NCI-H345 (cell line): ENCODE data around the gene ACAA1.
A peak's percentile ranks its signal among the peaks of the same experiment; 100 is the strongest.
"Not testable (repeated sequence)": the region's sequence is repeated elsewhere in the genome, so short reads cannot be mapped to it uniquely, and the experiment has no call there.

Source experiments
- DNase-seq: peaks from one replicate; lab custom pipeline; 2025; lab: John Stamatoyannopoulos, UW

Gene ACAA1, protein sequence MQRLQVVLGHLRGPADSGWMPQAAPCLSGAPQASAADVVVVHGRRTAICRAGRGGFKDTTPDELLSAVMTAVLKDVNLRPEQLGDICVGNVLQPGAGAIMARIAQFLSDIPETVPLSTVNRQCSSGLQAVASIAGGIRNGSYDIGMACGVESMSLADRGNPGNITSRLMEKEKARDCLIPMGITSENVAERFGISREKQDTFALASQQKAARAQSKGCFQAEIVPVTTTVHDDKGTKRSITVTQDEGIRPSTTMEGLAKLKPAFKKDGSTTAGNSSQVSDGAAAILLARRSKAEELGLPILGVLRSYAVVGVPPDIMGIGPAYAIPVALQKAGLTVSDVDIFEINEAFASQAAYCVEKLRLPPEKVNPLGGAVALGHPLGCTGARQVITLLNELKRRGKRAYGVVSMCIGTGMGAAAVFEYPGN

DNA sequence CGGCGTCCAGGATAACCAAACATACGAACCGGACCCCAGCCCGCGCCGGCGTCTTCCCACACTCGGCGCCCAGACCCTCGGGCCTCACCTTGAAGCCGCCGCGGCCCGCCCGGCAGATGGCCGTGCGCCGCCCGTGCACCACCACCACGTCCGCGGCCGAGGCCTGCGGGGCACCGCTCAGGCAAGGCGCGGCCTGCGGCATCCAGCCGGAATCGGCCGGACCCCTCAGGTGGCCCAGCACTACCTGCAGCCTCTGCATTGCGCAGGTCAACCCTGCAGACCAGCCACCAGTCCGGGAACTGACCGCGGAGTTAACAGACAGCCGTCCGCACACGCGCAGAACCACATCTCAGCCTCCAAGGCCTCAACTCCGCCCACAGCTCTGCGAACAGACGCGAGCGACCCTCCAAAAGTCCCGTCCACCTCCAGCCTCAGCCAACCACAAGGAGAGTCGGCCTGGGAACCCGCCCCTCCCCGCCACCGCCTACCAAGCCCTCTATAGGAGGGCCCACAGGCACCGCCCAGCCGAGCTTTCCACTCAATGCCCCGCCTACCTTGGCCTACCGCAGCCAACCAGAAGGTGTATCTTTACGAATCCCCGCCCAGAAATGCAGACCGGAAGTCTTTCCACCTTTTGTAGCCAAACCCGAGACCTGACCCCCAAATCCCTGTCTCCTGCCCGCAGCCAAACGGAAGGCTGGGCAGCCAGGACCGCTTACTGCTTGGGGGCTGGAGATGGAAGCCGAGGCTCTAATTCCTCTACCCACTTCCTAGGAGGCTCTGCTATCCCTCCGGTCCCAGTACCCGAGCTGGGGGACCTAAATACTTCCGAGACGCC is at the start of gene ACAA1:
Gene ACAA1 (minus strand): TSS at position 351 of the 838 bp plus-strand sequence. CDS start 92 bp downstream, at position 259.
- peak; percentile 98 for DNase-seq

DNA sequence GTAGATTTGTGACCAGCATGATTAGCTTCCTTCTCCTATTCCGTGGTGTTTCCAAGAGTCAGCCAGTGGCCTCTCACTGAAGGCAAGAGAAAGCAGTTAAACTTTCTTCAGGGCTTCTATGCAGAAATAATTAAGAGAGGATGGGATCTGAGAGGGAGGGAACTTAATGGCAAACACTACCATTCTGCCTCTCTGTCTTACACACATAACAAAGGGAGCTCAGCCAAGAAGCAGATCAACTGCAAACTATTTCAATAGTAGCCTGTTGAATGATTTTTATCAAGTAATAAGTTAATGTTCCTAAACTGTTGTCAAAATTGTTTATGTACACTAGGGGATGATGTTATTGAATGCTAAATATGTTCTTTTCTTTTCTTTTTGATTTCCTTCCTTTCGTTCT is 40.3 kb upstream of the ACAA1 start:
- DNase-seq, result no peak

DNA sequence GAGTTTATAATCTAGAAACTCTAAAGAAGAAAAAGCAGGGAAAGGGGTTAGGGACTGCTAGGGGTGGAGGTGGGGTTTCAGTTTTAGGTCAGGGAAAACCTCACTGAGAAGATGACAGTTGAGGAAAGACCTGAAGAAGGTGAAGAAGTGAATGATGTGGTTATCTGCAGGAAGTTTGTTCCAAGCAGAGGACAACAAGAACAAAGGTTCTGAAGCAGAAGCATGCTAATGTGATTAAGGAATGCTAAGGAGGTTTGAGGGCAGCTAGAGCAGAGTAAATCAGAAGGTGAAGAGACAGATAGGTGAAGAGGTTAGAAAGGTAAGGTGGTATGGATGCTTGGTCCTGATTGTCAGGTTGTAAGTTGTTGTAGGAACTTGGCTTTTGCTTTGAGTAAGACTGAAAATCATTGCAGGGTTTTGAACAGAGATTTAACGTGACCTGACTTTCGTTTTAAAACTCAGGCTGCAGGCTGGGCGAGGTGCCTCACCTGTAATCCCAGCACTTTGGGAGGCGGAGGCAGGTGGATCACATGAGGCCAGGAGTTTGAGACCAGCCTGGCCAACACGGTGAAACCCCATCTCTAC is 37.0 kb upstream of the ACAA1 start:
- DNase-seq, result no peak

DNA sequence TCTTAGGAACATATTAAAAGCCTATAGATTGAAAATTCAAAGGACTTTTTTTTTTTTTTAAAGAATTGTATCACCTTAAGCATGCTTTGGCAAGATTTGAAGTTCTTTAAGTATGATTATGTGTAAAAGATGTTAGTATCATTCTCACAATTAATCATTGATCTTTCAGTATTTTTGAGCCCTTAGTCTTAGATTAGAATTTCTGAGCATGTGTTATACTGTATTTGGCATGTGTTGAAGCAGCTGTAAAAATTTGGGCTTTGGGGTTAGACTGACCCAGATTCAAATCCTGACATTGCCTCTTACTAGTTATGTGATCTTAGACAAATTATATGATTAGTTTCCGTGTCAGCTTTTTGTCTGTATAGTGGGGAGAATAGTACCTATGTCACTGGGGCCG is 34.7 kb upstream of the ACAA1 start:
- no peak for DNase-seq

DNA sequence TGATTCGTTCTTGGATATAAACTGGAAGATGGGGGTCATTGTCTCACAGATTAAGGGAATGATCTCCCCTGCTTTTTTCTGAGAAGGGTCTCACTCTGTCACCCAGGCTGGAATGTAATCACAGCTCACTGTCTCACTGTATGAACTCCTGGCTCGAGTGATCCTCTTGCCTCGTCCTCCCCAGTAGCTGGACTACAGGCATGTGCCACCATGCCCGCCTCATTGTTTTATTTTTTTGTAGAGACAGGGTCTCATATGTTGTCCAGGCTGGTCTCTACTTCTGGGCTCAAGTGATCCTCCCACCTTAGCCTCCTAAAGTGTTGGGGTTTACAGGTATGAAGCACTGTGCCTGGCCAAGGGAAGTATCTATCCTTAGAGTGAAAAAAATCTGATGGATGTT is 33.8 kb upstream of the ACAA1 start:
- DNase-seq, result no peak

DNA sequence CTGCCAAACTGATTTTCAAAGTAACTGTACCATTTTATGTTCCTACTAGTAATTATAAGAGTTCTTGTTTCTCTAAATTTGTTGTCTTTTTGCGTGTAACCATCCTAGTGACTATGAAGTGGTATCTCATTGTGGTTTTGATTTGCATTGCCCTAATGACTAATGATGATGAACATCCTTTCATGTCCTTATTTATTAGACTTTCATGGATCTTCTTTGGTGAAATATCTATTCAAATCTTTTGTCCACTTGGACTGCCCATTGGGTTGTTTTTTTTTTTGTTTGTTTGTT is 32.0 kb upstream of the ACAA1 start:
- DNase-seq, result no peak

DNA sequence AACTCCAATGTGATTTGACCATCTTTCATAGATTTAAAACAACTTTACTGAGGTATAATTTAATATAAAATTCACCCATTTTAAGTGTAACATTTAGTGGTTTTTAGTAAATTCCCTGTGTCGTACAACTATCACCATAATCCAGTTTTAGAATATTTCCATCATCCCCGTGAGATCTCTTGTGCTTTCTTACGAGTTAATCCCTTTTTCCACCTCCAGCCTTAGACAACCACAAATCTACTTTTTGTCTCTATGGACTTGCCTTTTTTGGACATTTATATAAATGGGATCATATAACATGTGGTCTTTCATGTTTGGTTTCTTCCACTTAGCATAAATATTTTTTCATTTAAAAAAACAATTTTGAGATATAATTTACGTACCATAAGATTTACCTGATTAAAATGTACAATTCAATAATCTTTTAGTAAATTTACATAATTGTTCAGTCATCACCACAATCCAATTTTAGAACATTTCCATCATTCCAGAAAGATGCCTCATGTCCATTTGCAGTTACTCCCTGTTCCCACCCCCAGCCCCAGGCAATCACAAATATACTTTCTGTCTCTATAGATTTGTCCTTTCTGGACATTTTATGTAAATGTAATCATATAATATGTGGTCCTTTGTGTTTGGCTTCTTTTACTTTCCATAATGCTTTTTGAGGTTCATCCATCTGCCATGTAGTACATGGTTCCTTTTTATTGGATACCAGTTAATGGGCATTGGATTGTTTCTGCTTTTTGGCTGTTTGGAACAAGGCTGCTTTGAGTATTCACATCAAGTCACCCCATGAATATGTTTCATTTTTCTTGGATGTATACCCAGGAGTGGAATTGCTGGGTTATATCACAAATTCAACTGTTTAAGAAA is 31.5 kb upstream of the ACAA1 start:
- DNase-seq, result no peak

DNA sequence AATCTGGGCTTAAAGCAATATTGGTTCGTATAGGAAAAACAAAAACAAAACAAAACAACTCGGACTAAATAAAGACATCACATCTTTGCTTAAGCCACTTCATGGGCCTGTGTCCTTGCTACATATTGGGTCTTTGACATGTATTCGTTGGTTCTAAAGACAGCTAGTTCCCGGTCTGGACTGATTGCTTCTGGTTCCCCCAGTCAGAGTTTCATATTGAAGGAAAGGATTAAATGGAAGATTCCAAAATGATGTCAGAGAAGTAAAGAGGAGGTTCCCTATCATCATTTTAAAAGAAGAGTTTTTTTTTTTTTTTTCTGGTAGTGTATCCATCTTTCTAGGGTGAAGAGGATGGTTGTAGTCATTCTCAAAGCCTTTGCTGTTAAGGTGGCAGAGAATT is 30.7 kb upstream of the ACAA1 start:
- DNase-seq, result no peak

DNA sequence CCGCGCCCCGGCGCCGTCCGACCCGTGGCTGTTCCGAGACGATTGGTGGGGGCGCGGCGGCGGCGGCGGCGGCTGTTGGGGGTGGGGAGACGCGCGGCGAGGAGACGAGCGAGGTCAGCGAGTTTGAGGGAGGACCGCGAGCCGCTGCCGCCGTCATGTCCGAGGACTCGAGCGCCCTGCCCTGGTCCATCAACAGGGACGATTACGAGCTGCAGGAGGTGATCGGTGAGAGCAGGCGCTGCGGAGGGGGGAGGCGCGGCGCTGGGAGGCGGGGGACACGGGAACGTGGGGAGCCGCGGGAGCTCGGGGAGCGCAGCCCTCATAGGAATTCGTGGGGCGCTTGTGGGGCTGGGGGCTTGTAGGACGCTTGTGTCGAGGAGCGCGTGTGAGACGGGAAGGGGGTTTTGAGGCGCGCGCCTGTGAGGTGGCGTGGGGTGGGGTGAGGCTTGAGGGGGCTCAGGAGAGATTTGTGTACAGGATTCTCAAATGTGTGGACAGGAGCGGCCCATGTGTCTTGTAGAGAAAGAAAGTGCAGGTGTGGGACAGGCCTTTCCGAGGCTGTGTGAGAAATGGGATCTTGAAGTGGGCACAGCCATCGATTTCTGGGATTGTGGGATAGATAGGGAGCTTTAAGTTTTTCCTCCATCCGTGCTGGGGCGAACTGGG is 28.9 kb upstream of the ACAA1 start:
- peak; percentile 26 for DNase-seq

DNA sequence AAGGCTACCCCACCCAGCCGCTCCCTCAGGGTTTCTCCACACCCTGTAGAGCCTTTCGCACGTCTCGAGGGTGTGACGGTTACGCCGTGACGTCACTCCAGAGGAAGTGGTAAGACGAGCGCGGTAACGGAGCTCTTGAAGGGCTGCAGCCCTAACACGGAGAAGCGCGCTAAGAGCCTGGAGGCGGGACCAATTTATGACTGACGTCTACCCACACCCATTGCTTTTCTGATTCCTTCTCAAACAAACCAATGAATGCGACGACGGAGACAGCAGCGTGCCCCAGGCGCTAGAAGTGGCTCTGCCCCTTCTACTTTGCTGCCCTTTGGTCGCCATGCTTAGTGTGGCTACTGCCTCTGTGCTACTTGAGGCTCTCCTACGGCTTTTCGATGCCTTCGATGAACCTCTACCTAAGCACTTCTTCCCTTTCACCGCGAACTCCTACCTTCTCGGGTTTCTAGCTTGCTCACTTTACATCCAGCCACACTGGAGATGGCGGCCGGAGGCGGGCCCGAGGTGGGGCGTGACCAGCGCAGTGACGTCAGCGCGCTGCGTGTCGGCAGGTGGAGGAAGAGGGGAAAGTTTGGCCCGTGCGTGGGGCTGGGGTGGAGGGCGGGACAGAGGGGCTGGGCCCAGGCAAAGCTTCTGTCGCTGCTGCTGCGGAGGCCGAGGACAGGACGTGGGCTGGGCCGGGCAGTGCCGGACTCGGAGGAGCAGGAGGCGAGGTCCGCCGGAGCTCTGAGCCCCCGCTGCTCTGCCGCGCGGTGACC is 28.2 kb upstream of the ACAA1 start, which contains the start of gene OXSR1:
Gene OXSR1 (plus strand): TSS at position 586 of the 770 bp plus-strand sequence. CDS start 340 bp downstream, outside the sequence.
- peak; percentile 98 for DNase-seq

DNA sequence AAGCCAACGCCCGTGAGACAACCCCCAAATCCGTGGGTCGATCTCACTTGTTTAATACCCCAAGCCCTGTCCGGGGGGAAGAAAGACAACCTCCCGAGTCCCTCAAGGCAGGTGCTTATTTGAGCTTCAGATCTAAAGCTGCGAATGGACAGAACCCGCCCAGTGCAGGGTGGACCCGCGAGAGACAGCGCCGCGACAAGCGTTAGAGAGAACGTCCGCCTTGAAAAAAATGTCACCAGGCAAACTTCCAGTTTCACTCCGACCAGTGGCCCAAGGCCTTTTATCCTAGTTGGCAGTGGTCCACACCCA is 27.7 kb upstream of the ACAA1 start:
- no peak for DNase-seq

DNA sequence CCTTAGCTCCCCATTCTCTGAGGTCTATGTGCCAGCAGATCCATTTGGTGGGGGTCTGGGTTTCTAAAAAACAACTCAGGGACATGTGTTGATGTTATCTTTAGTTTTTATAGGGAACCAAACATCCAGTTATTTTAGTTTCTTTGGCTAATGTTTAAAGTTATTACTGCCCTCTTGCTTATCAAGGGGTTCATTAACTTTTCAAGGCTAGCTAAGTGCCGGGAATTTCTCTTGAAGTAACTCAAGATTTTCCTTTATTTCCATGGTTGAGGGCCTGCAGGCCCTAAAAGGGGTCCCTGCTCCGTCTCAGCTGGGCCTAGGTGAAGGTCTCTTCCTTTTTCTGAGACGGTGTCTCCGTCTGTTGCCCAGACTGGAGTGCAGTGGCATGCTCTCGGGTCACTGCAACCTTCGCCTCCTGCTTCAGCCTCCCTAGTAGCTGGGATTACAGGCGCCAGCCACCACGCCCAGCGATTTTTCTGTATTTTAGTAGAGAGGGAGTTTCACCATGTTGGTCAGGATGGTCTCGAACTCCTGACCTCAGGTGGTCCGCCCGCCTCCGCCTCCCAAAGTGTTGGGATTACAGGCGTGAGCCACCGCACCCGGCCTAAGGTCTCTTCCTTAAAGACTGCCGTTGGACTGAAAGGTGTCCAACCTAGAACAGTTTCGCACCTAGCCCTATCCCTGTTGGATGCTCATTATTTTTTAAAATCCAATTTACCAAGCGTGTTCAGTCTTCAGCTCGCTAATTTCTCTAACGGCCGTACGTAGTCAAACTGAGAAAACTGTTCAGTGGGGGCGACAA is 27.1 kb upstream of the ACAA1 start:
- no peak for DNase-seq

DNA sequence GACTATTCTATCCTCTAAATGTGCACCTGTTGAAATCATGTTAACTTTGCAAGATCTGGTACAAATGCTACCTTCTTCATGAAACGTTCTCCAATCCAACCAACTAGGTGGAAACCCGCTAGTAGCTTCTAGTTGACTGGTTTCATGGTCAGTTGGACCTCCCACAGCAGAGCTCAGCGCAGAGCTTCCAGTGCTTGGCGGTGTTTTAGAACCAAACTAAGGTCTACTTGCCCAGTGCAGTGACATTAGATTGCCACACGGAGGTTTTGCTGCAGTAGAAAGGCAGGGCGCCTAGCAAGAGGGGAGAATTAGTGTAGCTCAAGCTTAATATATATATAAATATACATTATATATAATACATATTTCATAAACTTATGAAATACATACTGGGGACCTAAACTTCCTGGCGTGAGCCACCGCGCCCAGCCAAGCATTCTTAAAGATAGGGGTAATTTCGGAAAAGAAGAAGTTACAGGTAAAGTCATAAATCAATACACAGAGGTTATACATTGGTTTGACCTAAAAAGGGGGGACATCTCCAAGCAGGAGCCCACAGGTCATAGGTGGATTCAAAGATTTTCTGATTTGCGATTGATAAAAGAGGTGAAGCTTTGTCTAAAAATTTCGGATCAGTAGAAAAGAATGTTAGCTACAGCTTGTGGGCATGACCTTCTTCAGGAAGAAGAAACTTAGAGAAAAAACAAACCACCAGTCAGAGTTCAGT is 26.4 kb upstream of the ACAA1 start:
- DNase-seq, result no peak

DNA sequence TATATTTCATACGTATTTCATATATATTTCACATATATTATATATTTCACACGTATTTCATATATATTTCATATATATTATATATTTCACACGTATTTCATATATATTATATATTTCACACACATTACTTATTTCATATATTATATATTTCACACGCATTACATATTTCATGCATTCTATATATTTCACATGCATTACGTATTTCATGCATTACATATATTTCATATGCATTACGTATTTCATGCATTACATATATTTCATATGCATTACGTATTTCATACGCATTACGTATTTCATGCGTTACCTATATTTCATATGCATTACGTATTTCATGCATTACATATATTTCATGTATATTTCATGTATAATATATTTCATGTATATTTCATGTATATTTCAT is 23.8 kb upstream of the ACAA1 start:
- not testable (repeated sequence) for DNase-seq

DNA sequence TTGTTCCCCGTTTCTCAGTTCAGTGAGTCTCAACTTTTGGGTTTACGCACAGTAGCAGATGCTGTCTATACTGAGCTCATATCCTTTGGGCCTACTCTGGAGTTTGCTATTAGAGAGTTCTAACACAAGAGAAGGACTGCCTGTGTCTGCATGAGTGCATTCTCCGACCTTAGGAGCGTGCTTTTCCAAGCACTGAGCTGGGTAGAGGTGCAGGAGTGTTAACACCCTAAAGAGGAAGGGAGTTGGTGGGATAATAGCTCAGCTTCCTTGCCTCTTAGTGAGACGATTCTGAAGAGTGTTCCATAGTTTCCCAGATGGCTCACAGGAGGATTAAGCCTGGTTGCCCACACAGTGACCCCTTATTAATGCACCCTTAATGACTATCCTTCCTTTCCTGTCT is 21.5 kb upstream of the ACAA1 start:
- DNase-seq, result no peak

DNA sequence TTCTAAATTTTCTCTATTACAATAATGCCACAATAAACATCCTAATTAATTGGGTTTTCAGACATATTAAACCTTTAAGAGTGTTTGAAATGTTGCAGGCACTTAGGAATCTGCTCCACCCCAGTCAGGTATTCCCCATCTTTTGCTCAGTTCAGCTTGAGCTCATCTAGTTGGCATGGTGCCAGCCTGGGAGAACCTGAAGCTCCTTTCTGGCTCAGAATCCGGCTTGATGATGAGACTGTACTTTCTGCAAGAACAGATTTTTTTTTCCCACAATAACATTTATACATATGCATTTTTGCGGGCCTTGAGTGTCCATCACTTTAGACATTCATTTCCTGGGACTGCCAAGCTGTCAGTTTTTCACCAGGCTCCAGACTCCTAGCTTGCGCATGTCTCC is 20.7 kb upstream of the ACAA1 start:
- DNase-seq, result peak; percentile 54

DNA sequence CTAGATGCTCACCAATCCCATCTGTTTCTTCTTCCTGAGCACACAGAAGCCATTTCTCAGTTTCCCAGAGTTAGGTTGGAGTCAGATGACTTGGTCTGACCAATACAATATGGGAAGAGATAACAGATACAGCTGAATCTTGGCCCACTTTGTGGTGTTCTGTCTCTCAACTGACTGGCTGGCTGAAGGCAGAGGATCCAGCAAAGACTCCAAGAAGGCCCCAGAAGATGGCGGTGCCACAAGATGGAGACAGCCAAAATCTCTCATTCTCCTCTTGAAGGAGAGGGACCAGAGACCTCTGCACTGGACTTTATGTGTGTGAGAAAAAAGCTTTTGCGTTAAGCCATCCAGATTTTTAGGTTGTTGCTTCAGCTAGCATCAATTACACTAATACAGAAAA is 20.2 kb upstream of the ACAA1 start:
- no peak for DNase-seq

DNA sequence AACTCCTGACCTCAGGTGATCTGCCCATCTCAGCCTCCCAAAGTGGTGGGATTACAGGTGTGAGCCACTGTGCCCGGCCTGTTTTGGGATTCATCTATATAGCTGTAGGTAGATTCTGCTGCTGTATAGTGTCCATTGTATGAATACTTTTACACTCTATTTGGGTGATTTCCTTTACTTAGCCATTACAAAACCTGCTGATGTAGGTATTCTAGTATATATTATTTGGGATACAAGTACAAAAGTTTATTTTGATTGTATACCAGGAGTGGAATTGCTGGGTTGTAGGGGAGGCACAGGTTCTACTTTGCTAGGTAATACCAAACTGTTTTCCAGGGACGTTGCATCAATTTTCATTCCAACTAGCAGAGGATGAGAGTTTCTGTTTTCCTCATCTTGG is 18.9 kb upstream of the ACAA1 start:
- no peak for DNase-seq

DNA sequence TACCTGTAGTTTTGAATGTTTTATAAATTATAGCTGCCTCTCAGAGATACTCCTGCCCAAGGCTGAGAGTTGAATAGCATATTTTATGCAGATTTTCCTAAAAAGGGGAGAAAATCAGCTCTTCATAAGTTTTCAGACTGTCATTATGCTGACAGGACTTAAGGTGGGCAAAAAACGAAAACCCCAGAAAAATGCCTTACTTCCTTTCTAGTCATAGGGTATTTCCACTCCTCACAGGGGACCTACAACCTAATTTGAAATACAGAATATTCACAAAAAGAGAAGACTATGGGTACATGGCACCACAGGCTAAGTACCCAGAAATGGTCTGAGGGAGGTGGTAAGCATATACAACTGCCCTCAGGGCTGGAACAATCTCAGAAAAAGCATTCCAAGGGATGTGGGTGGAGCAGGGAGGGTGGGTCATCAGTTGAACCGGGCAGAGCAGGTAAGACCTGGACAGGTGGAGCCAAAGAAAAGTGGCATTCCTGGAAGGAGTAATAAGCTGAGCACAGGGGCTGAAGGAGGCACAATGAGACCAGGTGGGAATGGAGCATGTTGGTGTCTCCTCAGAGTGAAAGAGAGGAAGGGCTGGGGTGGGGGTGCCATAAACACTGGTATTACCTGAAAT is 17.8 kb upstream of the ACAA1 start:
- DNase-seq, result no peak
